Thyroid gland (tissue), 4 donors: ENCODE results near the gene HJV. TPM values are rescaled to one million over a fixed set of nuclear protein-coding genes. Genes with fewer than 3 reads are reported as not detected.

ENCODE experiments used
- DNase-seq, 2 donors: peaks; one replicate each; pipeline ENCODE4 v3.0.0-alpha.2; 2019
- H3K27ac ChIP-seq, 3 donors: fragments of 200-600 bp; sonication (generic); 1 replicate in 2 of 3; 2 replicates in 1 of 3; pipeline ENCODE4 v1.5.1; 2016 to 2019; ENCODE audit warnings: mild to moderate bottlenecking in 1 of 3, moderate library complexity in 1 of 3
- H3K27me3 ChIP-seq: fragments of 200-600 bp; sonication (generic); one replicate; pipeline ENCODE4 v1.5.1; 2019
- H3K36me3 ChIP-seq, 2 donors: fragments of 200-600 bp; sonication (generic); one replicate each; pipeline ENCODE4 v1.5.1; 2016 to 2019
- H3K4me1 ChIP-seq, 2 donors: fragments of 200-600 bp; sonication (generic); one replicate each; pipeline ENCODE4 v1.5.1; 2017 to 2019
- H3K4me3 ChIP-seq, 3 donors: fragments of 200-600 bp; sonication (generic); replicated peaks in 1 of 3; 1 replicate in 2 of 3; 2 replicates in 1 of 3; pipeline ENCODE4 v1.5.1; 2016; ENCODE audit warnings: mild to moderate bottlenecking in 1 of 3
- H3K9me3 ChIP-seq: fragments of 200-600 bp; sonication (generic); one replicate; pipeline ENCODE4 v1.5.1; 2017
- CTCF ChIP-seq, 6 experiments: fragments of 200-600 bp in 3 of 6; fragments of 450-650 bp in 3 of 6; sonication (generic) in 3 of 6; IDR thresholded peaks; one replicate each; pipeline ENCODE4 v1.5.1; 2016 to 2019; ENCODE audit warnings: antibody characterized with exemption in 6 of 6, mild to moderate bottlenecking in 2 of 6, inconsistent platforms in 1 of 6, moderate library complexity in 1 of 6
- POLR2A ChIP-seq, 2 donors: fragments of 450-650 bp; IDR thresholded peaks; one replicate each; pipeline ENCODE4 v1.6.1; 2017; ENCODE audit warnings: antibody characterized with exemption in 2 of 2, mild to moderate bottlenecking in 2 of 2, moderate library complexity in 1 of 2
- WGBS, 2 donors: methylation state at CpG; one replicate each; pipeline ENCODE4 v1.1.5; 2017; 5-methylcytosine and 5-hydroxymethylcytosine counted together
- intact Hi-C: fragments of 100-400 bp; cut with DNase I; formaldehyde crosslinking; loops from one replicate; pipeline ENCODE4 v1.15.1; 2023
- total RNA-seq, 4 donors: library from RNA; depleted of rRNA; stranded (reverse); fragments of >200 nt; gene quantifications; one replicate each; pipeline ENCODE4 v1.2.3, GENCODE V29; 2016

HJV gene
- total RNA-seq, 4 donors from 2014 or later: not detected

- WGBS, 2 donors: 60 to 69% methylated on average over 1 of the region's 1 CpG
- no peak overlapping the region for H3K27ac ChIP-seq
- H3K4me1 ChIP-seq: peaks cover 4 to 5% of the 10 kb centered on the region in 2 donors
- H3K36me3 ChIP-seq: no peaks in the 10 kb centered on the region
- H3K9me3 ChIP-seq: no peaks in the 10 kb centered on the region
- H3K27me3 ChIP-seq: peaks cover 6% of the 10 kb centered on the region
- intact Hi-C loops: loop anchor here (10.0 kb wide), 1 partner anchor 52 kb away; the partner anchor contains the start of genes ANKRD34A and POLR3GL
- DNase-seq: no peak
- H3K4me3 ChIP-seq: no peak overlapping the region
- no peak for TF ChIP-seq CTCF (IDR thresholded peaks at IDR 0.05)
- TF ChIP-seq POLR2A (IDR thresholded peaks at IDR 0.05): no peak
Observed at GRCh38 chr1:146016891-146017290, 4.6 kb downstream of the HJV start.

- H3K9me3 ChIP-seq: no peaks in the 10 kb centered on the region
- H3K4me1 ChIP-seq: peaks cover 15 to 21% of the 10 kb centered on the region in 2 donors
- H3K27me3 ChIP-seq: no peaks in the 10 kb centered on the region
- intact Hi-C loops: loop anchor here (5.0 to 10.0 kb wide), 2 partner anchors 49 to 121 kb away; partner anchors contain the start of genes ANKRD34A and POLR3GL
- no peaks in the 10 kb centered on the region for H3K36me3 ChIP-seq
- DNase-seq: no peak
- H3K4me3 ChIP-seq: no peak overlapping the region
- no peak overlapping the region for H3K27ac ChIP-seq
- 69 to 77% methylated on average over 6 of the region's 6 CpGs for WGBS, 2 donors
- no peak for TF ChIP-seq POLR2A (IDR thresholded peaks at IDR 0.05)
- no peak for TF ChIP-seq CTCF (IDR thresholded peaks at IDR 0.05)
Observed at GRCh38 chr1:146013559-146013922, 8.0 kb downstream of the HJV start.

- H3K4me1 ChIP-seq: peaks cover 15 to 24% of the 10 kb centered on the region in 2 donors
- H3K9me3 ChIP-seq: no peaks in the 10 kb centered on the region
- no peak for TF ChIP-seq POLR2A (IDR thresholded peaks at IDR 0.05)
- TF ChIP-seq CTCF (IDR thresholded peaks at IDR 0.05): peak; percentile 40 to 91 (median 83)
- 10 to 13% methylated on average over 4 of the region's 4 CpGs for WGBS, 2 donors
- DNase-seq: peak; percentile 46 to 51
- no peak overlapping the region for H3K4me3 ChIP-seq
- H3K27ac ChIP-seq: no peak overlapping the region
- intact Hi-C loops: loop anchor here (5.0 to 10.0 kb wide), 2 partner anchors 48 to 121 kb away; partner anchors contain the start of genes ANKRD34A and POLR3GL
- no peaks in the 10 kb centered on the region for H3K27me3 ChIP-seq
- no peaks in the 10 kb centered on the region for H3K36me3 ChIP-seq
Observed at GRCh38 chr1:146012703-146013558, 8.6 kb downstream of the HJV start.

GRCh38 chr1:146010126-146010738 is 11.3 kb downstream of the HJV start:
- Histone ChIP-seq H3K27ac (peak overlapping the region; percentile 62 to 96 (median 64)), H3K9me3 (no peaks in the 10 kb centered on the region), H3K4me3 (no peak overlapping the region), H3K36me3 (no peaks in the 10 kb centered on the region), H3K27me3 (no peaks in the 10 kb centered on the region), H3K4me1 (peaks cover 15 to 42% of the 10 kb centered on the region in 2 donors)
- TF ChIP-seq POLR2A (IDR thresholded peaks at IDR 0.05) (peak in 1 of 2 donors; percentile 24), CTCF (IDR thresholded peaks at IDR 0.05) (no peak)
- intact Hi-C loops: loop anchor here (5.0 to 10.0 kb wide), 2 partner anchors 45 to 118 kb away; partner anchors contain the start of genes ANKRD34A and POLR3GL
- WGBS, 2 donors: 42 to 44% methylated on average over 8 of the region's 8 CpGs
- DNase-seq: peak; percentile 86 to 90
